Stimulated activated CD8-positive, alpha-beta memory T cell treated with anti-CD3 and anti-CD28 coated beads, Interleukin-4, amount 100 ng/mL, for 1 hour (primary cell): Measurements from ENCODE around the gene APH1A.
"Not testable (repeated sequence)": the region's sequence is repeated elsewhere in the genome, so short reads cannot be mapped to it uniquely, and the experiment has no call there.

ENCODE experiments used
- DNase-seq, 2 donors: peaks; one replicate each; pipeline ENCODE4 v3.0.0-alpha.2; 2020; ENCODE audit warnings: low read depth in 2 of 2, low spot score in 1 of 2

Gene APH1A

GRCh38 chr1:150268705-150269403, at the start of gene APH1A:
Gene APH1A (minus strand): TSS chr1:150269016. CDS start chr1:150268810, 206 bp downstream.
- DNase-seq, result peak; percentile 77 to 85

GRCh38 chr1:150314691-150315090, 45.9 kb upstream of the APH1A start:
- DNase-seq, result not testable (repeated sequence)

GRCh38 chr1:150311762-150312161, 42.9 kb upstream of the APH1A start:
- no peak for DNase-seq

GRCh38 chr1:150309758-150310508, 41.1 kb upstream of the APH1A start:
- no peak for DNase-seq

GRCh38 chr1:150308585-150308984, 39.8 kb upstream of the APH1A start:
- not testable (repeated sequence) for DNase-seq

- DNase-seq, result no peak
Measured at GRCh38 chr1:150302902-150303301, 34.1 kb upstream of the APH1A start.

GRCh38 chr1:150302338-150302737, 33.5 kb upstream of the APH1A start:
- DNase-seq, result no peak

GRCh38 chr1:150299716-150300115, 30.9 kb upstream of the APH1A start:
- DNase-seq, result no peak

GRCh38 chr1:150295476-150295875, 26.7 kb upstream of the APH1A start:
- no peak for DNase-seq

- DNase-seq, result peak; percentile 62 to 70
Measured at GRCh38 chr1:150293433-150294253, 24.8 kb upstream of the APH1A start, which contains the start of gene MRPS21. Gene MRPS21 (plus strand): TSS chr1:150293861. CDS start chr1:150294367, 506 bp downstream.

- no peak for DNase-seq
Measured at GRCh38 chr1:150288822-150289221, 20.0 kb upstream of the APH1A start.

- no peak for DNase-seq
Measured at GRCh38 chr1:150288382-150288781, 19.6 kb upstream of the APH1A start.

GRCh38 chr1:150283260-150283659, 14.4 kb upstream of the APH1A start:
- DNase-seq, result no peak

- no peak for DNase-seq
Measured at GRCh38 chr1:150282558-150282958, 13.7 kb upstream of the APH1A start.

GRCh38 chr1:150281758-150282557, 13.1 kb upstream of the APH1A start, which contains the start of gene CIART:
Gene CIART (plus strand): TSS chr1:150282554. CDS start chr1:150283268, 714 bp downstream.
- DNase-seq, result peak; percentile 38 to 57

GRCh38 chr1:150281221-150281757, 12.5 kb upstream of the APH1A start:
- DNase-seq, result peak in 1 of 2 donors; percentile 33

- no peak for DNase-seq
Measured at GRCh38 chr1:150280138-150280707, 11.4 kb upstream of the APH1A start.

GRCh38 chr1:150273311-150273710, 4.5 kb upstream of the APH1A start:
- DNase-seq, result no peak

GRCh38 chr1:150271291-150271959, 2.6 kb upstream of the APH1A start:
- DNase-seq, result no peak
